Fibroblast of skin of abdomen (primary cell): Measurements from ENCODE around the gene FAAP20.
"Not testable (repeated sequence)": the region's sequence is repeated elsewhere in the genome, so short reads cannot be mapped to it uniquely, and the experiment has no call there.

Experiments used
- DNase-seq: peaks from one replicate; pipeline ENCODE4 v3.0.0-alpha.2; 2013

Gene FAAP20

GRCh38 chr1:2154022-2154421, 40.5 kb downstream of the FAAP20 start:
- no peak for DNase-seq

DNA sequence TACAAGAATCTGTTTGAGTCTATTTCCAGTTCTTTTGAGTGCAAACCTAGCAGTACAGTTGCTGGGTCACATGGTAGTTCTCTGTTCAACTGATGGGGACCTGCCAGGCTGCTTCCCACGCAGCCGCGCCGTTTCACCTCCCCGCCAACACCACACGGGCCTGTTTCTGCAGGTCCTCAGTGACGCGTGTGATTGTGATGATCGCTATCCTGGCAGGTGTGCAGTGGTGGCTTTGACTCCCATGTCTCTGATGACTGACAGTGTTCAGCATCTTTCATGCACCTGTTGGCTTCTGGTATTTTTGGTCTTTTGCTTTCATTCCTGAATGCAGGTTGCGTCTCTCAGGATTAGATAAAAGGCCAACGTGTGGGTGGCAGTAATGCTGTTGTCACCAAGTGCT, 41.6 kb downstream of the FAAP20 start:
- DNase-seq, result no peak

DNA sequence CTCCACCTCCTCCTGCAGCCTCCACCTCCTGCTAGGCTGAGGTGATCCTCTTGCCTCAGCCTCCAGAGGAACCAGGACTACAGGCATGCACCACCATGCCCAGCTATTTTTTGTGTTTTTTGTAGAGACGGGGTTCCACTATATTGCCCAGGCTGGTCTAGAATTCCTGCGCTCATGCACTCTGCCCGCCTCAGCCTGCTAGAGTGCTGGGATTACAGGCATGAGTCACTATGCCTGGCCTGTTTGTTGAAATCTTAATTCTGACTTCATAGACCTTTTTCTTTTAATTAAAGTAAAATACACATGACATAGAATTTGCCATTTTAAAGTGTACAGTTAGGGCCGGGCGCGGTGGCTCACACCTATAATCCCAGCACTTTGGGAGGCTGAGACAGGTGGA, 42.7 kb downstream of the FAAP20 start:
- no peak for DNase-seq

GRCh38 chr1:2151252-2151651, 43.3 kb downstream of the FAAP20 start:
- no peak for DNase-seq

DNA sequence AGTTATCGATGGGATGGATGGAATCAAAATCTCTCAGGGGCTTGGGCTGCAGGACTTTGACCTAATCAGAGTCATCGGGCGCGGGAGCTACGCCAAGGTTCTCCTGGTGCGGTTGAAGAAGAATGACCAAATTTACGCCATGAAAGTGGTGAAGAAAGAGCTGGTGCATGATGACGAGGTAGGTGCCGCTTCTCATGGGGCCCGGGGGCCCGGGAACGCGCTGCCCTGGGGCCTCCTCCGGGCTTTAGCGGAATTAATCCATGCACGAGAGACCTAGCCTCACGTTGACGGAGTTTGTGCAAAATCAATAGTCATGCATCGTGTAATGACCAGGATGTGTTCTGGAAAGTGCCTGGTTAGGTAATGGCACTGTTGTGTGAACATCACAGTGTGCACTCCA, 43.8 kb downstream of the FAAP20 start:
- DNase-seq, result no peak

DNA sequence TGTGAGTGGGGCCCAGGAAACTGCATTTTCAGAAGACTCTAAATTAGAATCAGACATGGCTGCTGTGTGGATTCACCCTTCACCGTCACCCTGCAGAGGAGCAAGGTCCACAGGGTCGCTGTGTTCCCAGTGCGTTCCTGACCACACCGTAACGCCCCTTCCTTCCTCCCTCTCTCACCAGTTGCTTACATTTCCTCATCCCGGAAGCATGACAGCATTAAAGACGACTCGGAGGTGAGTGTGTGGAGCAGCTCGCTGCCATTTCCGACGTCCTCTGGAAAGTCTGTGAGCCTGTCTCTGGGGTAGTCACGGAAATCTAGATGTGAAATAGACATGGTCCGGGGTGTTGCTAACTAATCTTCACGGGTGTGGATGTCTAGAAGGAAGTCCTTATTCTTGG, 45.9 kb downstream of the FAAP20 start:
- DNase-seq, result no peak

DNA sequence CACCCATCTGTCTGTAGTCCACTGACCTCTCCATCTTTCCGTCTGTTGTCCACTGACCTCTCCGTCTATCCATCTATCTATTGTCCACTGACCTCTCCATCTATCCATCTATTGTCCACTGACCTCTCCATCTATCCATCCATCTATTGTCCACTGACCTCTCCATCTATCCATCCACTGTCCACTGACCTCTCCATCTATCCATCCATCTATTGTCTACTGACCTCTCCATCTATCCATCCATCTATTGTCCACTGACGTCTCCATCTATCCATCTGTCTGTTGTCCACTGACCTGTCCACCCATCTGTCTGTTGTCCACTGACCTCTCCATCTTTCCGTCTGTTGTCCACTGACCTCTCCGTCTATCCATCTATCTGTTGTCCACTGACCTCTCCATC, 46.7 kb downstream of the FAAP20 start:
- DNase-seq, result not testable (repeated sequence)

- no peak for DNase-seq
Measured at GRCh38 chr1:2146836-2147517, 47.6 kb downstream of the FAAP20 start.

DNA sequence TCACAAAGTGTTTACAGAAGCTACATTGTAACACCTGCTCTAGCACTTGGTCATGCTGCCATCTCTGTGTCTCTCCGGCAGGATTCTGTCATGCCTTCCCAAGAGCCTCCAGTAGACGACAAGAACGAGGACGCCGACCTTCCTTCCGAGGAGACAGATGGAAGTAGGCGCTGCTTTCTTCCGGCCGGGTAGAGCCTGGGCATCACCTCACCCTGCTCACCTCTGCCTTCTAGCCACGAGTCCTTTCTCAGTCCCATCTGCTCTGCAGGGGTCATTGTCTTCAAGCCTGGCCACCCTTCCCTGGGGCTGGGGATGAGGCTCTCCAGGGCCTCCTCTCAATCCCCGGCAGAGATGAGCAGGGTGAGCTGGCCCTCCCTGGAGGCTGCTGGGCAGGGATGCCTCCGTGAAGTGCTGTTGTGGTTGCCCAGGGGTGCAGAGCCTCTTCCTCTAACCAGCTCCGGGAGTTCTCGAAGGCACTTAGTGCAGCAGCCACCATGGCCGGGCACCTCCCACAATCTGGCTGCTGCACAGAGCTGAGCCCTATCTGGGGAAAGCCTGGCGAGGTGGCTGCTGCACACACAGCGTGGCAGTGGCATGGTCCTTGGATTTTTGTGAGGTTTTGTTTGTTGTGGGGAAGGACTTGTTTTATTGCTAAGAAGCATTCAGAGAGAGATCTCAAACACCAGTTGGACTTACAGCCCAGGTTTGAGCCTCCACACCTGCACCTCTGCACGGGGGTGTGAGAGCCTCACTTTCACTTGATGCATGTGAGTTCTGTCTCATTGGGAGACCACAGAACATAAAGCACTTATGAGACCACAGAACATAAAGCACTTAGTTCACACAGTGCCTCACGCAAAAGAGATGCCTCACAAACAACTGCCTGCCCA, 48.4 kb downstream of the FAAP20 start:
- no peak for DNase-seq

GRCh38 chr1:2144501-2145090, 50.0 kb downstream of the FAAP20 start:
- no peak for DNase-seq

- no peak for DNase-seq
Measured at GRCh38 chr1:2143814-2144500, 50.6 kb downstream of the FAAP20 start.

DNA sequence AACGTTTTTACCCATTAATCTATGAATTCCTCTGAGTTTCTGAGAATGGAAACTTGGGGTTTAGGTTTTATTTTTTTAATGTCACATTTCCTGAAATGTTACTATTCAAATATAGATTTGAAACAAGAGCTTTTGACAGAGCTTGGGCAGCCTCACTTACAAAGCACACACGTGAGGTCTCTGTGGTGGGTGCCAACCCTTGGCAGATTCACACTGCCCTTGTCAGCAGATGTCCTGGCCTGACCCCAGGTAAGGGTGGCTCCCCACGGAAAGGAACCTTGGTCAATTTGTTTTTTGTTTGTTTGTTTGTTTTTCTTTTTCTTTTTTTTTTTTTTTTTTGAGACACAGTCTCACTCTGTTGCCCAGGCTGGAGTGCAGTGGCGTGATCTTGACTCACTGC, 53.5 kb downstream of the FAAP20 start:
- DNase-seq, result no peak
